Nucleus accumbens (tissue), 56 donors: ENCODE results near the gene FBXO28.
A peak's percentile ranks its signal among the peaks of the same experiment; 100 is the strongest.

Experiments
- DNase-seq, 56 donors: peaks; one replicate each; lab custom pipeline; 2025; lab: John Stamatoyannopoulos, UW

Gene FBXO28

DNA sequence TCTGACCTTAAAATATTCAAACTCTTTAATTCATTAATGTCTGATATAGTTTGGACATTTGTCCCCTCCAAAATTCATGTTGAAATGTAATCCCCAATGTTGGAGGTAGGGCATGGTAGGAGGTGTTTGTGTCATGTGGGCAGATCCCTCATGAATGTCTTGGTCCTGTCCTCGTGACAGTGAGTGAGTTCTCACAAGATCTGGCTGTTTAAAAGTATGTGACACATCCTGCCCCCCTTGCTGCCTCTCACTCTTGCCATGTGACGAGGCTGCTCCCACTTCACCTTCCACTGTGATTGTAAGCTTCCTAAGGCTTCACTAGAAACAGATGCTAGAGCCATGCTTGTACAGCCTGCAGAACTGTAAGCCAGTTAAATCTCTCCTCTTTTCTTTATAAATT, 21.3 kb upstream of the FBXO28 start:
- DNase-seq, result no peak

DNA sequence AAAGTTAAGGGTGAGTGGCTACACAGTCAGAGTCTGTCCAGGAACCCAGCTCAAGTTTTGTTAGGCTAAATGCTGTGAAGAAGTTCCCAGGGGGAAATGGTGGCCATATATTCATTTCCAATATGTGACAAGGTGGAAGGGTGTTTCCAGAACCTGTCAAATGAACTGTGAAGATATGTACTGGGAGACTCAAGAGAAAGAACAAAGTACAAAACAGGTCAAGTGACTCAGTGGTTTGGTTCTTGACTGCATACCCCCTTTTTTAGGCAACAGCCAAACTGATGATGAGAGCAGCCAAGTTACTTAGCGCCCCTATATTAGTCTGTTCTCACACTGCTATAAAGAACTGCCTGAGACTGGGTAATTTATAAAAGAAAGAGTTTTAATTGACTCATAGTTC, 18.6 kb upstream of the FBXO28 start:
- DNase-seq, result no peak

DNA sequence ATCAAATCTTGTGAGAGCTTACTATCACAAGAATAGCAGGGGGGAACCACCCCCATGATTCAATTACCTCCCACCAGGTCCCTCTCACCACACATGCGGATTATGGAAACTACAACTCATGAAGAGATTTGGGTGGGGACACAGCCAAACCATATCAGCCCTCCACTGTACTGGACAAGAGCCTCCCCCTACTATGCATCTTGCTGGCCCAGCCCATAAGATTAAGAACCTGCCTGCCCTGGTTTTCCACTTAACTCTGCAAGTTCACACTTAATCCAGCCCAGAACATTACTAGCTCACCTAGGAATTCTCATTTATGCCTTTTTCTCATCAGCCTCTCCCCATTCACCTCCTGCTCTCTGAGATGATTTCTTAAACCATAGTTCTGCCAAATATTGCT, 18.0 kb upstream of the FBXO28 start:
- no peak for DNase-seq

DNA sequence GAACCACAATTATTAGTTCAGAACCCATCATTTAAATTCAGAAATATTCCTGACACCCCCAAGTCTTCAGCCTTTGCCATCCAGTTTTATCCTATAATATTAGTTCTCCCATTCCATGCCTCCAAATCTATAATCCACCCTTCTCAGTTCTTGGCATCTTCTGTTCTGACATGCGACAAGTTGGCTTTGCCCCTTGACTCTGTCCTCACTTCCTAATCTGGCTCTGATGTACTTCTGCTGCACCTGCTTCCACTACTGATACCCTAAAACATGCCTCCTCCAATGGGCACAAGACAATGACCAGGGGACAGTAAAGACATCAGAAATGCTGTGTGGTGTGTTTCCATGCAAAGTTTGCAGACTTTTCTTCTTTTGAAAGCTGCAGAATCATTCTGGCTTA, 17.1 kb upstream of the FBXO28 start:
- no peak for DNase-seq

DNA sequence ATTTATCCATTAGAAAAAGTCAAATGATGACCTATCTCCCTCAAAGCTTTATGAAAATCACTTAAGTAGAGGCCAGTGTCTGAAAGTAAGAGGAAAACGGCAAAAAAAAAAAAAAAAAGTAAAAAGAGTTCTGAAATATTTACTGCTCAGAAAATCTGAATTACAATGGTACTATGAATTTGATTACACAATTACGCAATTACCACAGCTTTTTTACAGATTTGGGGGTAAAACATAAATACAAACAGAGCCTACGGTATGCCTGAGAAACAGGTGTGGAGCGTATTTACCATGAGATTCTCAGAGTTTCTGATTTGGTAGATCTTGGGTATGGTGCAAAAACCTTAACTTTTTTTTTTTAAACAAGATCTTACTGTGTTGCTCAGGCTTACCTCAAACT, 15.9 kb upstream of the FBXO28 start:
- no peak for DNase-seq

DNA sequence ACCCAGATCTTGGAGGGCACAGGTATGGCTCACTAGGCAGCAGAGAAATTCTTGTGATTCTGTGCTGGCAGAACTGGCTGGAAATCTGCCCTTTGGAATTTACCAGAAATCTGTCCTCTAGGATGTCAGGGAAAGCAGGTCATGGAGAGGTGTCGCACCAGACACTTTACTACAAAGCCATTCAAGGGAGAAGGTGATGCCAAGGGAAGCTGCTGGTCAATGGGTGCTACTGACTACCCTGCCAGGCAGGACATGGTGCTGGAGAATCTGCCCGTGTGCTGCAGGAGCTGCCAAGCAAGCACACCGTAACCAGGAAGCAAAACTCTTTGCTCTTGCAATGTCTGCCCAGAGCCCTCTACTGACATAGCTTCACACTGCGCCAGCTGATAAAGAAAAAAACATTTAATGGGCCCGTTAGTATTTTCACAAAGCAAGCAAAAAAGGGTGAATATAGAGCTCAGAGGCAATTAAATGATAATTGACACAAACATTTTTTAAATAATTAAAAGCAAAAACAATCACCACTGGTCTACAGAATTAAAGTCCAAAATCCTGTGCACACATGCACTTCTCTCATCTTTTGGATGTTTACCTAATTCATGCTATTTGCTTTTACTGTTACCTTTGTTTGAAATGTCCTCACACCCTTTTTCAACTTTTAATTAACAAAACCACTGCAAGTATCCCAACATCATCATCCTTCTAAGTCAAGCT, 7.2 kb upstream of the FBXO28 start:
- DNase-seq, result no peak

DNA sequence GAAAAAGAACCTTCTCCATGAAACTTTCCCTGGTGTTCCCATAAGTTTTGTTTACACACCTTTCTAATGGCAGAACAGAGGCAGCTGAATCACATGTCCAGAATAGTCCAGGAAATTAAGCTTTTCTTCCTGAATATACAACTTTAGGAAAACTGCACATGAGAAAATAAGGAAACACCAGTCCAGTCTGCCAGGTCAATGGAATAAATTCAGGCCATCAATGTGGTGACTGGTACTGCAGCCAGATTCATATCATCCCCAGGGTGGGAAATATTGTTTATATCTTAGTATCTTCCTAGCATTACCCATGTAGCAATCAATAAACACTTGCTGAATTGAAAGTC, 6.7 kb upstream of the FBXO28 start:
- DNase-seq, result no peak

DNA sequence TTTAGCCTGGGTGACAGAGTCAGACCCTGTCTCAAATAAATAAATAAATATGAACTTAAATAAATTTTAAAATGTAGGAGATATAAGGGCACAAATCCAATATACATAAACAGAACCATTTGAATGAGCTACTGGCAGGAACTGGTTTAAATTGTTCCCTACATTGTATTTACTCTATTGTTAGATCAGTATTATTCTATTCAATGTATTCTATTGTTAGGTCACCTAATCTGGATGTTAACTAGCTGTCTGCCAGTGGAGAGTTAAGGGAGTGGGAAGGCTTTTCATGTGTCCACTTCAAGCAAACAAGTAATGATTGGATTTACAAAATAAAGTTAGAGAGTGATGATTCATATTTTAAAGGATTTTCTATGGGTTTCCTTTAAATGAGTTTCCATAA, 4.9 kb upstream of the FBXO28 start:
- no peak for DNase-seq

DNA sequence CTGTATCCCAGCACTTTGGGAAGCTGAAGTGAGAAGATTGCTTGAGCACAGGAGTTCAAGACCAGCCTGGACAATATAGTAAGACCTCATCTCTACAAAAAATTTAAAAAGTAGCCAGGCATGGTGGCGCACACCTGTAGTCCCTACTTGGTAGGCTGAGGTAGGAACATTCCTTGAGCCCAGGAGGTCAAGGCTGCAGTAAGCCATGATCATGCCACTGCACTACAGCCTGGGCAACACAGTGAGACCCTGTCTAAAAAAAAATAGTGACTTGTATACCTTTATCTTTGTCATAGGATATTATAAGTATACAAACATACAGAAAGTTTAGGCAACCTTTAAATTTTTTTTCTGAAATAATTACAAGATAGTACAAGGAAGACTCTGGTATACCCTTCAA, 3.9 kb upstream of the FBXO28 start:
- no peak for DNase-seq

DNA sequence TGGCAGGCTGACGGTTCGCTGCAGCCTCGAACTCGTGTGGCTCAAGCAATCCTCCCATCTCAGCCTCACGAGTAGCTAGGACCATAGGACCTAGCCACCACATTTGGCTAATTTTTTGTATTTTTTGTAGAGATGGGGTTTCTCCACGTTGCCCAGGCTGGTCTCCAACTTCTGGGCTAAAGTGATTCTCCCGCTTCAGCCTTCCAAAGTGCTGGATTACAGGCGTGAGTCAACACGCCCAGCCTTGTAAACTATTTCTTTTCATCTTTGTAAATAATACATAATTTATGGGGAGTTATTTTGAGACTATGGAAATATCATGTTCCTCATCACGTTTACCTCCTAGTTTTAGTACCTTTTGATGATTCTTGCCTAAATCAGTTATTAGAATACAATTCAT, 906 bp upstream of the FBXO28 start:
- DNase-seq, result no peak

DNA sequence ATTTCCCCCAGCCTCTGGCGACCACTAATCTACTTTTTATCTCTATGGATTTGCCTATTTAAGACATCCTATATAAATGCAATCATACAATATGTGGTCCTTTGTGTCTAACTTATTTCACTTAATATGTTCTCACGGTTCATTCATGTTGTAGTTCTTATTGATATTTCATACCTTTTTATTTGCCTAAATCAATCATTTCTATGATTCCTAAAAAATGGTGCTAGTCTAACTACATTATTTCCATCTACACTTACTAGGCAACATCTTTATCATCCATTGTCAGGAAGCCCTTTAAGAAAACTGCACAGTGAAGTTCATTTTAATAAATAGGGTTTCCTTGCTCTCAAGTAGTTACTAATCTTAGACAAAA, 380 bp upstream of the FBXO28 start:
- no peak for DNase-seq

DNA sequence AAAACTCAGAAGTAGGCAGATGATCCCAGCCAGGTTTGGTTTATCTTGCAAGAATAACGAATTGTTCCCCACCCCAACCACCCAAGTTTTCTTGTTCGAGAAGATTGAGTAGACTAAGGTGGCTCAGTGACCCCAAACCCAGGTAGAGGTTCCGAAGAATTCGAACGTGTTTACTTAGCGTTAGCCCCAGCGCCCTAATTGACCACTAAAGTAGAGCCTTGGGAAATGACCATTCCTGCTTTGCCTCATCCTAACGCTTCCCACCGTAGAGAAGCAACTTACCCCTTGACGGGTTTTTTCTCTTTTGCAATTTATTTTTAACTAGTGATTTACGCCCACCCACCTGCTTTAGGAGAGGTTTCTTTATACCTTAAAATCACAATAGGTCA, 870 bp downstream of the FBXO28 start:
- DNase-seq, result peak in 2 of 56 donors; percentile 25 to 51

DNA sequence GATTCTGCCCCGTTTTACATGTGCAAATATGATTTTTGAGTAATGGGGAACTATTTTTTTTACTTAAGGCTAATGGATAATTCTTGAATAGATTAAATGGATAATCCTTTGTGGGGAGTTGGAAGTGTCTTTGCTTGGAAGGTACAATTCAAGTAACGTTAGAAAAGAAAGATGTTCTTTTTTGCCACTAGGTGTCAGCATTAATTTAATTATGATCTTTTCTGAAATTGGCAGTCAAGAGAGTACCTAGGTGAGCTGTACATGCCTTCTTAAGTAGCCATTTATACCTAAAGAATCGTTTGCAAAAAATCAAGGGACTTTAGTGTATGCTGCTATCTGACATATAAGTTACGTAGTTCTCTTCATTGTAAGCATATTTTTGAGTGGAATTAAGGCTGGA, 2.2 kb downstream of the FBXO28 start:
- no peak for DNase-seq

DNA sequence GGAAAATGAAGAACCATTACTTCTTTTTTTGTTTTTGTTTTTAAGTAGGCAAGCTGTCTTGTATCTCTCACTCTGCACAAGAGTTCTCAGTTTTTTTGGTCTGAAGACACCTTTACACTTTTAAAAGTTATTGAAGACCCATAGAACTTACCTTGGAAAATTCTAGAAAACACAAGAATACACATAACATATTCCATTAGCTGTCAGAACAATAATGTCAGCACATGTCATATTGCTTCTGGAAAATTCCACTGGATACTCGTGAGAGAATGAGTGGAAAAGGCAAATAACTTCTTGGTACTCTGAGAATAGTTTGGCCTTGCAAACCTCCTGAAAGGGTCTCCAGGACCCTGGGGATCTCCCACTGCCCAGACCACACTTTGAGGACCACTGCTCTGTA, 4.8 kb downstream of the FBXO28 start:
- no peak for DNase-seq

DNA sequence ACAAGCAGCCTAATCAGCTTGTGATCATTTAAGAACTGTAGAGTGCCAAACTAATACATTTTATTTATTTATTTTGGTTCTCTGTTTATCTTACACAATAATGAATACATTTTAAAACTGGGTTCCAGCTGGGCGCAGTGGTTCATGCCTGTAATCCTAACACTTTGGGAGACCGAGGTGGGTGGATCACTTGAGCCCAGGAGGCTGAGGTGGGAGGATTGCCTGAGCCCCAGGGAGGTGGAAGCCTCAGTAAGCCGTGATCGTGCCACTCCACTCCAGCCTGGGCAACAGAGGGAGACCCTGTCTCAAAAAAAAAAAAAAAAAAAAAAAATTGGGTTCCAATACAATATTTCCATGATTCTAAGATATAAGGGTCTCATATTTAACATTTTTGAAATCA, 9.2 kb downstream of the FBXO28 start:
- DNase-seq, result no peak

DNA sequence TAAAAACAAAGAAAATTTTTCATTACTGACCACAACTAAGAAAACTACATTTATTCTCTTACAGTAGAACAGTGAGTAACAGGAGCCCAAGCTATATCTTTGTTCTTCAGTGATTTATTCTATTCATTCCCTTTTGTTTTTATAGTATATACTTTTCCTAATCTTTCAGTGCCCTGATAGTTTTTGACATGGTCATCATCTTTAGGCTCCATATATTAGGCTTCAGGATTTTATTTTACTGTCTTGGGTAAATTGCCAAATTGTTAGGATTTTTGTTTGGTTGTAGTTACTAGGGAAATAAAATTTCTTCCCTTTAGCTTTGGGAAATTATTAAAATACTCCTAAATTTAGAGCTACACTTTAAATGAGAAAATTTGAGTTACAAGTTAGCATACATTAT, 10.3 kb downstream of the FBXO28 start:
- no peak for DNase-seq

DNA sequence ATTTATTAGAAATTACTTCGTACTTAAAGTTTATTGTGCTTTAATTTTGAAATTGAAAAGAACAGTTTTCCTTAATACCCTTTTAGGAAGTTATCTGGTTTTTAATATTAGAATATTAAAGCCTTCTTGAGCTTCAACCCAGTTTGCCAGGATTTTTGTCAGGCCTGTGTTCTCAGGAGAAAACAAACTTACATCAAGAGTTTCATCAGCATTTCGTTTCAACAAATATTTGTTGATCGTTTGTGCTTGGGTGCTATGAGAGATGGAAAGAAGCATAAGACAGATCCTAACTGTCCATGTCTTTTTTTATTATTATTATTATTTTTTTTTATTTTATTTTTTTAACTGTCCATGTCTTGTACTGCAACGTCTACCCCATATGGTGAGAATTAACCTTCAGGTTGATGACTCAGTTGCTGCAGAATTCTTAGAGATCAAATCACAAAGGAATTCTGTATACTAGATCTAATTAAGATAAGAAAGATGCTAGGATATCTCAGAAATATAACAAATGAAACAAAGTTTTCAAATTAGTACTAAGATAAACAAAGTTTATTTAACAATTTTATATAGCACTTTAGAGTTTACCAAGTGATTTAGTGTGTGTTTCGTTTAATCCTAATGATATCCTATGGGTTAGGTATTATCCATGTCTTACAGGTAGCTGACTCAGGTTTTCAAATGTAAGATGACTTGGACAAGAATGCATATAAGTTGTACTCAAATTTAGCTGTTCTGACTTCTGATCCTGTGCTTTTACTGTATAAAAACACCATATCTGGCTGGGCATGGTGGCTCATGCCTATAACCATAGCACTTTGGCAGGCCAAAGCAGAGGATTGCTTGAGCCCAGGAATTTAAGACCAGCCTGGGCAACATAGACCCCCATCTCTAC, 14.3 kb downstream of the FBXO28 start:
- no peak for DNase-seq

DNA sequence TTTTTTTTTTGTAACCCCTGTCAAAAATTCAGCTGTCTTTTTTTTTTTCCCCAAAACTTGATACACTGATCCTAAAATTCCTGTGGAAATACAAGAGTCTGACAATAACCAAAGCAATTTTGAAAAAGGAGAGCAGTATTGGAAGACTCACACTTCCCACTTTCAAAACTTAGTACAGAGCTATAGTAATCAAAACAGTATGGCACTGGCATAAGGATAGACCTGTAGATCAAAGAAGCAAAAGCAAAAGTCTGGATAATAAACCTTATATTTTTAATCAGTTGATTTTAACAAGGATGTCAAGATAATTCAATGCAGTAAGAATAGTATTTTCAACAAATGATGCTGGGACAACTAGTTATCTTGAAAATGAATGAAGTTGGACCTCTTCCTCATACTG, 17.3 kb downstream of the FBXO28 start:
- no peak for DNase-seq

DNA sequence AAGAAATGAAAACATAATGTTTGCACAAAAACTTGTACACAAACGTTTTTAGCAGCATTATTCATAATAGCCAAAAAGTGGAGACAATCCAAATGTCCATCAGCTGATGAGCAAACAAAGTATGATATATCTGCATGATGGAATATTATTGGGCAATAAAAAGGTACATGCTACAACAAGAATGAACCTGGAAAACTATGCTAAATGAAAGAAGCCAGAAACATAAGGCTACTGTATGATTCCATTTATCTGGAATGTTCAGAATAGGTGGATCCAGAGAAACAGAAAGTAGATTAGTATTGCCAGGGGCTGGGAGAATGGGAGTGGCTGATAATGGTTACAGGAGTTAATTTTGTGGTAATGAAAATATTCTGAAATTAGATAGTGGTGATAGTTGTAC, 19.0 kb downstream of the FBXO28 start:
- no peak for DNase-seq

DNA sequence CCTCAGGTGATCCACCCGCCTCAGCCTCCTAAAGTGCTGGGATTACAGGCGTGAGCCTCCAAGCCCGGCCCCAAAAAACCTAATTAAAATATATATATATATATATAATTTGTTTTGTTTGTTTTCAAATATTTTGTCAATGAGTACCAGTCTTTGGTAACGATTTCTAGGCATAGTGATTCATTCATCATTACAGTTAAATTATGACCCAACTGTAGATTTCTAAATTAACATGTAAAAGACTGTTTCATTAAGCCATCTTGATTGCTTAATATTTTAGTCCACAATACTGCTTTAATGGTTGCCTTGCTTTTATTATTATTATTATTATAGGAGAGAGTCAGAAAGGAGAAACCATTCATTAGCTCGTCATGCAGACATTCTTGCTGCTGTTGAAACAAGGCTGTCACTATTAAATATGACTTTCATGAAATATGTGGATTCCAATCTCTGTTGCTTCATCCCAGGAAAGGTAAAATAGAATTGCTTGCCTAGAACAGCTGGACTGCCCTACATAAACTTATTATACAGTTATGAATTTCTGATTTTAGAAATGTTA, 19.9 kb downstream of the FBXO28 start:
- DNase-seq, result no peak

DNA sequence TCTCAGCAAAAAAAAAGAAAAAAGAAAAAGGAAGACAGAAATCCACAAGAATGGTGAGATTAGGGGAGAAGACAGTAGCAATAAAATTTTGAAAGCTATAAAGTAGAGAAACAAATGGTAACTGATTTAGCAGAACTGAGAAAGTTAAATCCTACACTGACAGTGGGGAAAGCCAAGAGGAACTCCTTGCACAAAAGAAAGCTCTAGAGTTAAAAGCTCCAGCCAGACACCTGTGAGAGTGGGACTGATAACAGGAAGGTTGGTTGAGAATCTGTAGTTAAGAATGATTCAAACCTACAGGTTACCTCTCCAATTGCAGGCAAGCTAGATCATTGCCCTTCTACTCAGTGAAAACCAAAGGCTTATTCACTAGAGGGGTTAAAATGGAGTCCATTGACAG, 23.6 kb downstream of the FBXO28 start:
- DNase-seq, result no peak

DNA sequence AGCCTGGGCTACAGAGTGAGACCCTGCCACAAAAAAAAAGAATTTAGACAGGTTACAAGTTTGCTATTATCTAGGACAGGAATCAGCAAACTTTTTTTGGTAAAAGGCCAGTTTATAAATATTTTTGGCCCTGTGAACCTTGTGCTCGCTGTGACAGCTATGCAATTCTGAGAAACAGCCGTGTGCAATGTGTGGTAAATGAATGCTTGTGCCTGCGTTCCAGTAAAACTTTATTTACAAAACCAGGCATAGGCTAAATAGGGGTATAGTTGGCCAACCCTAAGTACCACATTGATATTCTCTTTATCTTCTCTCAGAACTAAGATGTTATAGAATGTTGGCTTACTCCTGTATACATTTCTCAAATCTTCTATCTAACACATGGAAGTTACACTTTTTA, 24.3 kb downstream of the FBXO28 start:
- no peak for DNase-seq
